Activated T-cell treated with anti-CD3 and anti-CD28 coated beads for 1 hour (primary cell): ENCODE data around the gene RBP5.

Experiments
- DNase-seq: peaks from one replicate; pipeline ENCODE4 v3.0.0-alpha.2; 2020; ENCODE audit warnings: low read depth

The RBP5 gene, protein sequence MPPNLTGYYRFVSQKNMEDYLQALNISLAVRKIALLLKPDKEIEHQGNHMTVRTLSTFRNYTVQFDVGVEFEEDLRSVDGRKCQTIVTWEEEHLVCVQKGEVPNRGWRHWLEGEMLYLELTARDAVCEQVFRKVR

GRCh38 chr12:7128681-7129286 is at the start of gene RBP5:
TSS of gene RBP5 (minus strand) at chr12:7128889. CDS start at chr12:7128775, 114 bp downstream.
- DNase-seq = no peak

- no peak for DNase-seq
These were observed 49.8 kb upstream of the RBP5 start for GRCh38 chr12:7178481-7178880.

GRCh38 chr12:7176595-7176994 is 47.9 kb upstream of the RBP5 start:
- DNase-seq = no peak

- DNase-seq = no peak
These were observed 46.8 kb upstream of the RBP5 start for GRCh38 chr12:7175493-7175892.

- DNase-seq = no peak
These were observed 43.2 kb upstream of the RBP5 start for GRCh38 chr12:7171854-7172253.

DNA sequence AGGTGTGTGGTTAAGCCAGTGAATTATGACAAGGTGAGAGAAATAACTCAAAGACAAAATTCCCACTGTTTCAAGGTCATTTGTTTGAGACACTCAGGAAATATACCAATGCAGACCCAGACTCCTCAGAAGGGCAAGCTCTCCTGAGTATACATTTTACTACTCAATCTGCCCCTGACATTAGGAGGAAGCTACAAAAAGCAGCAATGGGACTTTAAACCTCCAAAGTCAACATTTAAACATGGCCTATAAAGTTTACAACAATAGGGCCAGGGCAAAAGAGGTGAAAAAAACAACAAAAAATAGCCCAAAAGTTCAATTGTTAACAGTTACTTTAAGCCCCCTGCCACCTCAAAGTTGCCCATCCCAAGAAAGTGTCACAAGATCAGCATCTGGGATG is 41.3 kb upstream of the RBP5 start:
- DNase-seq = no peak

- no peak for DNase-seq
These were observed 34.0 kb upstream of the RBP5 start for GRCh38 chr12:7162691-7163114.

DNA sequence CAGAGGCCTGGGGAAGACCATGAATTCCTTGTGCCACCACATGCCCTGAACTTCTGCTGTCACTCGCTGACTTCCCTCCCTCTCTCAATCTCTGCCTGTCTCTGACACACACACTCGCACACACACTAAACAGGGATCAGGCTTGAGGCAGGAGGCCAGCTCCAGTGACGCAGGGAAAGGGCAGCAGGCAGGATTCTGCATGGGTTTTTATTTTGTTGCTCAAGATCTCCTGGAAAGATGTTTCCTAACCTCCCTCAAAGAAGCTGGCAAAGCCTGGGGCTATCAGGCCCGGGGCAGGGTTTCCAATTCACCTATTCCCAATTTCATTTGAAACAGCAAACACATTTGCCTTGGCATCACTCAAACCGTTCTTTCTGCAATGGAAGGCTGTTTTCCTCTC is 33.1 kb upstream of the RBP5 start:
- DNase-seq = no peak

- DNase-seq = no peak
These were observed 32.6 kb upstream of the RBP5 start for GRCh38 chr12:7161327-7161726.

- no peak for DNase-seq
These were observed 31.5 kb upstream of the RBP5 start for GRCh38 chr12:7160183-7160582.

- DNase-seq = no peak
These were observed 30.3 kb upstream of the RBP5 start for GRCh38 chr12:7158781-7159609.

DNA sequence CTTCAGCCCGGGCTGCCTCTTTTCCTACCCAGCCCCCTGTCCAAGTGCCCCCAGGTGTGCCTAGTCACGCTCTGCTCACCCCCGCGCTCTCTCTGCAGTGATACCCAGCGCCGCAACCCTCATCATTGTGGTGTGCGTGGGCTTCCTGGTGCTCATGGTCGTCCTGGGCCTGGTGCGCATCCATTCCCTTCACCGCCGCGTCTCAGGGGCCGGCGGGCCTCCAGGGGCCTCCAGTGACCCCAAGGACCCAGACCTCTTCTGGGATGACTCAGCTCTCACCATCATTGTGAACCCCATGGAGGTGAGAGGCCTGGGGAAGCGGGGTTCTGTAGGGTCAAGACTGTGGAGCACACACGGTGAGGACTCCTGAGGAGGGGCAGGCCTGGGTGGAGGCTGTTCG is 28.7 kb upstream of the RBP5 start:
- no peak for DNase-seq

DNA sequence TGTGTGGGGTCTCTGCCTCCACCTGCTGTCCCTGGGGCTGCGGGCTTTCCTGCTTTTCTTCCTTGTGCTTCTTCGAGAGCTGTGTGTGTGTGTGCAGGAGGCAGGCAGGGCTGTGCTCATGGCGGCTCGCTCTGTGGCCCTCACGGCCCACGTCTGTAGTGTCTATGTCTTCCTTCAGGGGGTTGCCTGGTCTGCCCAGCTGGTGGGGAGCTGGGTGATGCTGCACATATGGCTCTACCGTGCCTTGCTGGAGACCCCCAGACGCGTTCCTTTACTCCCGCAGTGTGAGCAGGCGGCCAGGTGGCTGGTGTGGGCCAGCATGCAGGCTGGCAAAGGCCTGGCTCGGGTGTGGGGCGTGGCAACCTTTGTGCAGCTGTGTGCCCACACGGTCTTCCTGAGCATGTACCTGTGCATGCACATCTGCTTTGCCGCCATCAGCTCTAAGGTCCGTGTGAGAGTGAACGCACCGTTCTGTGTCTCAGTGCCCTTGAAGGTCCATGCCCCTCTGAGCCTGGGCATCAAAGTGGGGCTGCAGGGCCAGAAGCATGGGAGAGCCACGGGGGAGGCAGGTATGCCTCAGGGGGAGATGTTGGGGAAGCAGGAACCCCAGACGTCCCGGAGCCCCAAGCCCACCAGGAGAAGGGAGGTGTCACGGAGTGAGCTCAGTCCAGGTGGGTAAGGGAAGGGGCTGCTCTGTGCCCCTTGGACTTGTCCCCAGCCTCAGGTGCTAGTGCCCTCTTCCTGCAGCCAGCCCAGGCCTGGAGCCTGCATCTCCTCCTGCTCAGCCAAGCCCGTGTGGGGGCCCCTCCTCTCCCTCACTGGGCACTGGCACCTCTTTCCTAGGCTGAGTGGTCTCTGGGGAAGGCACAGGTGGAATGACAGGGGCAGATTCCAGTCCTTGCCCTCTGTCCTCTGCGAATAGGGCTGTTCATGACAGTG is 27.8 kb upstream of the RBP5 start:
- no peak for DNase-seq

DNA sequence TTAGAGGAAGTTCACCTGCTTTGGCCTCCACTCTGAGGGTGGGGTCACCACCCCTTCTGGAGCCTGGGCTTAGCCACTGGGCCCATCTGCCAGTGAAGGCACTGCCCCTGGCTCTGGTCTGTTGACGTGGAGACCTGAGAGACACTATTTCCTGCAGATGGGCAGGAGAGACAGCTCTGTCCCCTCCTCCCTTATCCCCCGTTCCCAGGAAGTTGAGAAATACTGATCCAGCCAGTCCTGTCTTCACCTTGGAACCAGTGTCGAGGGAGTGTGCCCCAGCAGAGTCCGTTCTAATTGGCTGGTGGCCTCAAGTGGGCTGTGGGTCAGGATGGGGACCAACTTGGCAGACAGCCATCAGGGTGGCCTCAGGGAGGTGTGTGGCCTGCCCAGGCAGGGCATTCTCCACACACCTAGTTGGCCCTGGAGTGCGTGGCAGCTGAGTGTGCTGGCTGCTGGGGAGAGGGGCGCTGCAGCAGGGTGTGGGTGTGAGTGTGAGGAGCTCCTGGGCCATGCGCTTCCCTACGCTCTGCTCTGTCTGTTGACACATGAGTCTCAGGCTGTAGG is 26.9 kb upstream of the RBP5 start:
- DNase-seq = no peak

- DNase-seq = no peak
These were observed 26.3 kb upstream of the RBP5 start for GRCh38 chr12:7154901-7155470.

DNA sequence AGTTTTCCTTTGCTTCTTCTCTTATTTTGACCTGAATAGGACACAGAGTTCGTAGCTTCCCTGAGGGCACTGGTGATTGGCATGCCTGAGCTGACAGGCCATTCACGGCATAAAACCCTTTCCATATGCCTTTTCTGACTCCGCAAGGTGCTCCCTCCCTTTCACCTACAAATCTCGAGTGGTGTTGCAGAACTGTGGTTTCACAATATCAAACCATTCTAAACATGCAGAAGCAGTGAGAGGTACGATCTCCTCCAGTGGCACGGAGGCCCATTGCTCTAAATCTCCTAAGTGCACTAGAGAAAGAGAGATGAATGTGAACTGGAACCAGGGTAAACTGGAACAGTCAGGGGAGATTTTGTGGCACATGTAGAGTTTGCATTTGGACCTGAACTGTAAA is 25.4 kb upstream of the RBP5 start:
- no peak for DNase-seq

DNA sequence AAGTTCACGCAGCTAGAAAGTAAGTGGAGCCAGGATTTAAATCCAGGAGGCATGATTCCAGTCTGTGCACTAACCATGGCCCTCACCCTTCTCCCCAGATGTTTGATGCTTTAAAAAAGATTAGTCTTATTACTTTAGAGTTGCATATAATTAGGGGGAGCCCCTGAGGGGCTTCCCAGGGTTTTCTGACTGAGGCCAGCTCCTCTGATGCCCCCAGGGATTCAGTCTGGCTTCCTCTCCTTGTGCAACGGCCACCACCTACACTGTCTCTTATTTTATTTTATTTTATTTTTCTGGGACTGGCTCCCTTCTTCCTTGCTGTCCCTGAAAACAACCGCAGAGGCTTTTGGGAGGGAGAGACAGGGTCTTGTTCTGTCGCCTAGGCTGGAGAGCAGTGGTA is 24.1 kb upstream of the RBP5 start:
- DNase-seq = no peak

GRCh38 chr12:7151532-7151931 is 22.8 kb upstream of the RBP5 start:
- DNase-seq = no peak

GRCh38 chr12:7150841-7151240 is 22.2 kb upstream of the RBP5 start:
- no peak for DNase-seq

DNA sequence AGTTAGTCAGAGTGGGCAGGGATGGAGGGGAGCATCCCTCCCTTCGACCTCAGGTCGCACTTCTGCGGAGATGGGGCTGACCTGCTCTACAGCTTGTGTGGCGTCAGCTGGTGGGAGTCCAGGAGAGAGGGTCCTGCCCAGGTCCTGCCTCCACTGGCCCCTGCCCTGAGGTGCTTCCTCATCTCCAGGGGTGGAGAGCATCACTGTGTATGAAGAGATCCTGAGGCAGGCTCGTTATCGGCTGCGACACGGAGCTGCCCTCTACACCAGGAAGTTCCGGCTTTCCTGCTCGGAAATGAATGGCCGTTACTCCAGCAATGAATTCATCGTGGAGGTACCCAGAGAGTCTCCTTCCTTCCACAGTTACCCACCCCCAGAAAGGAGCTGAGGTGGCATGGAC is 21.7 kb upstream of the RBP5 start:
- DNase-seq = no peak

GRCh38 chr12:7146906-7147305 is 18.2 kb upstream of the RBP5 start:
- no peak for DNase-seq

GRCh38 chr12:7146228-7146627 is 17.5 kb upstream of the RBP5 start:
- no peak for DNase-seq
